NCI-H748 (cell line): ENCODE results near the gene POMGNT1.
"Not testable (repeated sequence)": the region's sequence is repeated elsewhere in the genome, so short reads cannot be mapped to it uniquely, and the experiment has no call there.

Source experiments
- DNase-seq: peaks from one replicate; lab custom pipeline; 2025; ENCODE audit not compliant: unreplicated experiment; lab: John Stamatoyannopoulos, UW

The POMGNT1 gene

DNA sequence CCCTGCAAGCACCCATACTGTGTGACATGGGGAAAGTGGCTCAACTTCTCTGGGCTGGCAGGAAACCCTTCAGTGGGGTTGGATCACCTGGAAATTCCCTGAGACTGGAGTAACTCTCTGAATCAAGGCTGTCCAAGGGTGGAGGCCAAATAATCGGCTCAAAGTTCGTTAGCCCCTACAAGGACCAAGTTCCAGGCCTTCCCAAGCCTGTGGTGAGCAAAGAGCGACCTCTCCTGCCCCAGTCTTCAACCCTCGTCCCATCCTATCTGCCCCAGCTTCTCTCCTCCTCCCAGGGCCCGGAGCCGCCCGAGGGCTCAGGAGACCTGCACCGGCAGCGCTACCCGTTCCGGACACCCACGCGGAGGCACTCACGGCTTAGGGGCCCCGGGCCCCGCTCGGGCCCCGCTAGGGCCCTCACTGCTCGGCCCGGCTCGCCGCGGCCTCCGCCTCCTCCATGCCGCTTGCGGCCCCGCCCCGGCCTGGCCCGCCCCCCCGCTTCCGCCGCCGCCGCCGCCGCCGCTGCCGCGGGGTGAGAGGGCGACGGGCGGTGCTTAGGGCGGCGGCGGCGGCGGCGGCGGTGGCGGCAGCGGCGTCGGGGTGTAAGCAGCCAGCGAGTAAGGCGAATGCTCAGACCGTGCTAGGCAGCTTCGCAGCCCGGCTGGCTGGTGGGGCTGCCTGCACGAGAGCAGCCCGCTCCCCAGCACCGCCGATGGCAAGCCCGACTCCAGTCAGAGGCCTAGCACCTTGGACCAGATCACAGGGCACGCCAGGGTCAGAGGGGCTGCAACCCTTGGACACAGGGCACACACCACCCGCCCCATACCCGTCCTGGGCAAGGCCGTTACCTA, at the start of gene POMGNT1:
Gene POMGNT1, minus strand, starts transcription at position 471 of the 848 bp plus-strand sequence. CDS start 613 bp downstream, outside the sequence.
- DNase-seq, result peak; percentile 70

DNA sequence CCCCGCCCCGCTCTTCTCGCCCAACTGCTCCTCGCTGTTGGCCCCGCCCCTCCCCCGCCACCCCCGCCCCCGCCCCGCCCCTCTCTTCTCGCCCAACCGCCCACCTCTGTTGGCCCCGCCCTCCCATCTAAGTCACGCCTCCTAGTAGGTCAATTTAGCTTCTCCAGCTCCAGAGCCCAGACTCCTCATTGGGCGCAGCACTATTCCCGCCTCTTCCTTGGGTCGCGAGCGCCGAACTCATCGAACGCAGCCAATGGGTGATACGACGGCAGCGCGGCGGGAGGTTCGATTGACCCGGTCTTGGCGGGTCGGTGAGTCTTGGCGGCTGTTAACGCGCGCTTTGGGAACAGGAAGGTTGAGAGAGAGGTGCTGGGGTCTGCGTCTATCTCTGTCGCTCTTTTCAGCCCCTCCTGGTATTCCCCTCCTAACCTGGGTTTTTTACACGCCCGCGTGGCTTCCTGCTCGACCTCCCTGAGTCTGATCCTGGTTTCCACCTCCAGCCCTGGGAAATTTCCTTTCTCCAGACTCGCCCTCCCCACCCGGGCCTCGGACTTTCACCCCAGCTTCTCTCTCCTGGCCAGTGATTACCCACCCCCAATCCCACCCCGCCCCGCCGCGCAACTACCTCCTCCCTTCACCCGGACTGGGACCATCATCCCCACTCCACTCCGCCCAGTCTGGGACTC, 49.3 kb upstream of the POMGNT1 start, which contains the start of gene RAD54L:
Gene RAD54L, plus strand, starts transcription at position 328 of the 686 bp plus-strand sequence. CDS start 643 bp downstream, outside the sequence.
- peak; percentile 99 for DNase-seq

DNA sequence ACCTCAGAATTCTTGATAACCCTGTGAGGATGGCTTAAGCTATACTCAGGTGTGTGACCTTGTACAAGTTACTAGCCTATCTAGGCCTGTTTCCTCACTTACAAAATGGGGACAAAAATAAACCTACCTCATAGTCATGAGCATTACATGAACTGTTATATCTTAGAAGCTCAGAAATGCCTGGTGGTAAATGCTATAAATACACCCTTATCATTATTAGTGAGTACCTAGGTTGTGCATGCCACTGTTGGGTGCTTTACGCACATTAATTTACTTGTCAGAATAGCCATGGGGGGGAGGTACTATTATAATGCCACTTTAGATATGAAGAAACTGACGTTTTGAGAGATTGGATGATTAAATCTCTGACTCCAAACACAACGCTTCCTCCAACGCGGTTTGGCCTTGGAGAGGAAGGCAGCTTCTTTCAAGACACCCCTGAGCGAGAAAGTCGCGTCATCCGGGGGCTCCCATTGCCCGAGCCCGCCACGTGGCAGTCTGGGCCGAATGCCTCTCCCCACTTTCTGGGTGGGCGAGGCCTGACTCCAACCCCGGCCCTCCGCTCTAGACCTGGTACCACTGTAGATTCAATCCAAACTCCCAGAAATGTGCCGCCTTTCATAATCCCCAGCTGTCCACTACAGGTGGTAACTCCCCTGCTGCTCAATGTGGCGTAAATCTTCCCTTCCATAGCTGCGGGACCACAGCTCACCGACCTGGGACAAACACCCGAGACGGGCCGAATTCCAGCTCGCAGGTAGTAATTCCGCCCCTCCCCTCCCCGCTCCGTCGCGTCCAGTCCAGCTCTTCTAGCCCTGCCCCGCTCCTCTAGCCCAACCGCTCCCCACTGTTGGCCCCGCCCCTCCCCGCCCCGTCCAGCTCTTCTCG, 48.6 kb upstream of the POMGNT1 start:
- DNase-seq, result peak; percentile 73

DNA sequence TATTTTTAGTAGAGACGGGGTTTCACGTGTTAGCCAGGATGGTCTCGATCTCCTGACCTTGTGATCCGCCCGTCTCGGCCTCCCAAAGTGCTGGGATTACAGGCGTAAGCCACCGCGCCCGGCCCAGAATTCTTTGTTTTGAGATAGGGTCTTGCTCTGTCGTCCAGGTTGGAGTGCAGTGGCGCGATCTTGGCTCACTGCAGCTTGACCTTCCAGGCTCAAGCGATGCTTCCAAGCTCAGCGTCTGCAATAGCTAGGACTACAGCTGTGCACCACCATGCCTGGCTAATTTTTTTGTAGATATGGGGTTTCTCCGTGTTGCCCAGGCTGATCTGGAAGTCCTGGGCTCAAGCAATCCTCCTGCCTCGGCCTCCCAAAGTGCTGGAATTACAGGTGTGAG, 47.9 kb upstream of the POMGNT1 start:
- not testable (repeated sequence) for DNase-seq

DNA sequence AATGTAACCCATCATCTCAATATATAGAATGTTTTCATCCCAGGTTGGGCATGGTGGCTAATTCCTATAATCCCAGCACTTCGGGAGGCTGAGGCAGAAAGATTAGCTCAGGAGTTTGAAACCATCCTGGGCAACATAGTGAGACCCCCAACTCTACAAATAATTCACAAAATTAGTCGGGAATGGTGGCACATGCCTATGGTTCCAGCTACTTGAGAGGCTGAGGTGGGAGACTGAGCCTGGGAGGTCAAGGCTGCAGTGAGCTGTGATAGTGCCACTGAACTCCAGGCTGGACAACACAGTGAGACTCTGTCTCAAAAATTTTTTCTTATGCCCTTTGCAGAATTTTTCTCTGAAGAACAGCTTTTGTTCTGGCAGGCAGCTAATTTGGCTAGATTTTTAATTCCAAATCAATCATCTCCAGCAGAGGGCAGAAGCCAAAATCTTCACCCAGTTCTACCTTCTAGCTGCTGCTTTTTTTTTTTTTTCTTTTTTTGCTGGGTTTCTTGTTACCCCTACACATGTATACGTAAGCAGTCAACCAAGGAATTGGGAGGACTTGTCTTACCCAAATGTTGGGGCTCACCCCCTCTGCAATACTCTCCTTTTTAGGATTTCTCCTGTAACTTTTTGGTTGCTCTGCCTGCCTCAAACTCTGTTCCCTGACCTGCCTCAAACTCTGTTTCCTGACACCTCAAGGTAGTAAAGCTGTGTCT, 46.6 kb upstream of the POMGNT1 start:
- DNase-seq, result peak; percentile 23

DNA sequence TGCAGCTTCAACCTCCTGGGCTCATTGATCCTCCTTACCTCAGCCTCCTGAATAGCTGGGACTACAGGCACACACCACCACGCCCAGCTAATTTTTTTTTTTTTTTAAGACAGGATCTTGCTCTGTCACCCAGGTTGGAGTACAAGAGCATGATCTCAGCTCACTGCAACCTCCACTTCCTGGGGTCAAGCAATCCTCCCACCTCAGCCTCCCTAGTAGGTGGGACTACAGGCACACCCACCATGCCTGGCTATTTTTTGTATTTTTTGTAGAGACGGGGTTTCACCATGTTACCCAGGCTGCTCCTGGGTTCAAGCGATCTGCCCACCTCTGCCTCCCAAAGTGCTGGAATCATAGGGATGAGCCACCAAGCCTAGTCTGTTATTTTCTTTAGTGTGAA, 45.6 kb upstream of the POMGNT1 start:
- DNase-seq, result not testable (repeated sequence)

DNA sequence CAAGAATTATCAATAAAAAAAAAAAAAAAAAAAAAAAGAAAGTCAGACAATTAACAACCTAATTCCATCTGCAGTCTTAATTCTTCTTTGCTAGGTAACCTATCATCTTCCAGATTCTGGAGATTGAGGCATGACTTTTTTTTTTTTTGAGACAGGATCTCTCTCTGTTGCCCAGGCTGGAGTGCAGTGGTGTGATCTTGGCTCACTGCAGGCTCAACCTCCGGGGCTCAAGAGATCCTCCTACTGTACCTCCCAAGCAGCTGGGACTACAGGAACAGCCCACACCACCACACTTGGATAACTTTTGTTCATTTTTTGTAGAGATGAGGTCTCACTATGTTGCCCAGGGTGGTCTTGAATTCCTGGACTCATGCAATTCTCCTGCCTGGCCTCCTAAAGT, 44.7 kb upstream of the POMGNT1 start:
- DNase-seq, result no peak

DNA sequence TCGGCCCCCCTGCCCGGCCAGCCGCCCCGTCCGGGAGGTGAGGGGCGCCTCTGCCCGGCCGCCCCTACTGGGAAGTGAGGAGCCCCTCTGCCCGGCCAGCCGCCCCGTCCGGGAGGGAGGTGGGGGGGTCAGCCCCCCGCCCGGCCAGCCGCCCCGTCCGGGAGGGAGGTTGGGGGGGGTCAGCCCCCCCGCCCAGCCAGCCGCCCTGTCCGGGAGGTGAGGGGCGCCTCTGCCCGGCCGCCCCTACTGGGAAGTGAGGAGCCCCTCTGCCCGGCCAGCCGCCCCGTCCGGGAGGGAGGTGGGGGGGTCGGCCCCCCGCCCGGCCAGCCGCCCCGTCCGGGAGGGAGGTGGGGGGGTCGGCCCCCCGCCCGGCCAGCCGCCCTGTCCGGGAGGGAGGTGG, 43.5 kb upstream of the POMGNT1 start:
- DNase-seq, result not testable (repeated sequence)

DNA sequence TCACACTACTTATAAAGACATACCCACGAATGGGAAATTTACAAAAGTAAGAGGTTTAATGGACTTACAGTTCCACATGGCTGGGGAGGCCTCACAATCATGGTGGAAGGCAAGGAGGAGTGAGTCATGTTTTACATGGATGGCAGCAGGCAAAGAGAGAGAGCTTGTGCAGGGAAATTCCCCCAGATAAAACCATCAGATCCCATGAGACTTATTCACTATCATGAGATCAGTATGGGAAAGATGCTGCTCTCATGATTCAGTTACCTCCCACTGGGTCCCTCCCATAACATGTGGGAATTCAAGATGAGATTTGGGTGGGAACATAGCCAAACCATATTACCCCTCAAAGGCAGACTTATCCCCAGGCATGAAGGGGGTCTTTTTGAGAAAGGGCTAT, 40.6 kb upstream of the POMGNT1 start:
- not testable (repeated sequence) for DNase-seq

DNA sequence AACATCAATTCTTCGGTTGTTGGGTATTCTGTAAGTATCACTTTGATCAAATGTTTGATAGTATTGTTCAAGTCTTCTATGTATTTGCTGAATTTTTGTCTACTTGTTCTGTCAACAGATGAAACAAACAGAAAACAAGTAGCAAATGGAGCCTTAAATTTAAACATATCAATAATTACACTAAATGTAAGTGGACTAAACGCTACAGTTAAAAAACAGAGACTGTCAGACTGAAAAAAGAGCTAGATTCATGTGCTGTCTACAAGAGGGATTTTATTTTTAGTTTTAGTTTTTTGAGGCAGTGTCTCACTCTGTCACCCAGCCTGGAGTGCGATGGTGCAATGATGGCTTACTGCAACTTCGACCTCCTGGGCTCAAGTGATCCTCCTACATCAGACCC, 38.6 kb upstream of the POMGNT1 start:
- DNase-seq, result no peak

DNA sequence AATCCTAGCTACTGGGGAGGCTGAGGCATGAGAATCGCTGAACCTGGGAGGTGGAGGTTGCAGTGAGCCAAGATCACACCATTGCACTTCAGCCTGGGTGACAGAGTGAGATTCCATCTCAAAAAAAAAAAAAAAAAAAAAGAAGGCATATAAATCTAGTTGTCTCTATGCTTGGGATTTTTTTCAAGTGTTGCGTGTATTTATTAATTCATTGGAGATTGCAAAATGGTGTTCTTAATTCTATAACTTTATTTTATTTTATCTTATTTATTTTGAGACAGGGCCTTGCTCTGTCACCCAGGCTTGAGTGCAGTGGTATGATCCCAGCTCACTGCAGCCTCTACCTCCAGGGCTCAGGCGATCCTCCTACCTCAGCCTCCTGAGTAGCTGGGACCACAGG, 33.0 kb upstream of the POMGNT1 start:
- DNase-seq, result not testable (repeated sequence)

DNA sequence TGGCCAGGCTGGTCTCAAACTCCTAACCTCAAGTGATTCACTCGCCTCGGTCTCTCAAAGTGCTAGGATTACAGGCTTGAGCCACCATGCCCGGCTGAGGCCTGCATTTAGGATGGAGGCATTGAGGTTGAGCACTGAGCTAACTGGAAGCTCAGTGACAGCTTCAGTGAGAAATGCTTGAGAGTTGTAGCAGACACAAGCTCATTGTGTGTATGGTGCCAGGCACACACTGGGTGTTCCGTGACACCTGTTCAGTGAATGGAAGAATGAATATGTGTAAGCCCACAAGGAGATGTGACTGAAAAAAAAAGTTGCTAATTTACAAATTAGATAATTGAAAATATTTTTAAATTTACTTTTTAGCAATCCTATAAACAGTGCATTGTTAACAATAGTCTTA, 26.7 kb upstream of the POMGNT1 start:
- no peak for DNase-seq

DNA sequence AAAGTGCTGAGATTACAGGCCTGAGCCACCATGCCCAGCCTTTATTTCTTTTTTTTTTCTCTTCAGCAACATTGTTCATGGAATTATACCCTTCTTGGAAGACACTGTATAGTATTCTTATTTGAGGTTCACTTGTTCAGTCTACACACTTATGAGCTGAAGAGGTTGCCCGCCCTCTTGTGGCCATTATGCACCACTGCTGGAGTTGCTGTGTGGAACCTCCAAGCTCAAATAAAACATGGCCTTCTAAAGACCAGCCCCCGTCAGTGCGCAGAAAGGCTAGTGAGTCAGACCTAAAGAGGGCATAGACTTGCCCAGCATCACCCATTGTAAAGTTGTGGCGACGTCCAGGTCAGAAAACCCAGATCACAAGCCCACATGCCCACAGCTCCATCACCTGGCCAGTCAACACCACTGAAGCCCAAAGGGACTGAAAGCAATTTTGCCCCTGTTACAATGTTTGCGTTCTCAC, 25.3 kb upstream of the POMGNT1 start:
- peak; percentile 82 for DNase-seq

DNA sequence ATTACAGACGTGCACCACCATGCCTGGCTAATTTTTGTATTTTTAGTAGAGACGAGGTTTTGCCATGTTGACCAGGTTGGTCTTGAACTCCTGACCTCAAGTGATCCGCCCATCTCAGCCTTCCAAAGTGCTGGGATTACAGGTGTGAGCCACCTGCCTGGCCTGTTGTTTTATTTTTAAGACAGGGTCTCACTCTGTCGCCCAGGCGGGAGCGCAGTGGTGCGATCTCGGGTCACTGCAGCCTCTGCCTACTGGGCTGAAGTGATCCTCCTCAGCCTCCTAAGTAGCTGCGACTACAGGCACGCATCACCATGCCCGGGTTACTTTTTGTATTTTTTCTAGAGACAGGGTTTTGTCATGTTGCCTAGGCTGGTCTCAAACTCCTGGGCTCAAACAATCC, 24.8 kb upstream of the POMGNT1 start:
- not testable (repeated sequence) for DNase-seq

DNA sequence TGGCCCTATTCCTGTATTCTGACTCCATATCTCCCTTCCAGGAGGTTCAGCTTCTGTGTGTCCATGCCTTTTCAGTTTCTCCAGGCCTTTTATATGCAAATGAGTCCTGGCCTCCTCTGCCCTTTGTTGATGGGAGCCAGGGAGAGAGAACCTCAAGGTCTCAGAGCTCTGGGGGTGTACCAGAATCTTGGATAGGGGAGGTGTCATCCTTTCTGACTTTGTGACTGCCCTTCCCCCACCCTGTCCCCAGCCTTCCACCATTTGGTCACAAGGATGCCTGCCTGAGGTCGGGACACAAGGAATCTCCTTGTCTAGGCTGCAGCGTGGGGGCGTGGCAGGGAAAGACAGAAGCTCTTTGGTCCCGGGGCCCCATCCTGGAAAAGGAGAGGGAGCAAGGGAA, 23.5 kb upstream of the POMGNT1 start:
- DNase-seq, result no peak

DNA sequence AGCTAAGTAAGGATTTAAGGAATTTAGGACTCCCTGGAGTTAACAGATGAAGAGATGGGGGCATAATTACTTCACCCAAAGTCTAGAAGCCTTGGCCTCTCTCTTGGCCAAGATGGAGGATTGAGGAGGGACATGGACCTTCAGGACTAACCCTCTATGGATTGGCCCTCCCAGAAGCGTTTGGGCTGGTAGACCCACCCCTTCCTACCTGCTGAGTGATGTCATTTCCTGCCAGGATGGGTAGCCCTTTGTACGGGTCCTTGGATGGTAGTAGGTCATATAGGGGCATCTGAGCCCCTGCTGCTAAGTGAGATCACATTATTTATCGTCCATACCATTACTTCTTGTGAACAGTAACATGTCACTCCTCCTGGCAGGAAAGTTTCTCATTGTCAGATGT, 22.6 kb upstream of the POMGNT1 start:
- DNase-seq, result no peak

DNA sequence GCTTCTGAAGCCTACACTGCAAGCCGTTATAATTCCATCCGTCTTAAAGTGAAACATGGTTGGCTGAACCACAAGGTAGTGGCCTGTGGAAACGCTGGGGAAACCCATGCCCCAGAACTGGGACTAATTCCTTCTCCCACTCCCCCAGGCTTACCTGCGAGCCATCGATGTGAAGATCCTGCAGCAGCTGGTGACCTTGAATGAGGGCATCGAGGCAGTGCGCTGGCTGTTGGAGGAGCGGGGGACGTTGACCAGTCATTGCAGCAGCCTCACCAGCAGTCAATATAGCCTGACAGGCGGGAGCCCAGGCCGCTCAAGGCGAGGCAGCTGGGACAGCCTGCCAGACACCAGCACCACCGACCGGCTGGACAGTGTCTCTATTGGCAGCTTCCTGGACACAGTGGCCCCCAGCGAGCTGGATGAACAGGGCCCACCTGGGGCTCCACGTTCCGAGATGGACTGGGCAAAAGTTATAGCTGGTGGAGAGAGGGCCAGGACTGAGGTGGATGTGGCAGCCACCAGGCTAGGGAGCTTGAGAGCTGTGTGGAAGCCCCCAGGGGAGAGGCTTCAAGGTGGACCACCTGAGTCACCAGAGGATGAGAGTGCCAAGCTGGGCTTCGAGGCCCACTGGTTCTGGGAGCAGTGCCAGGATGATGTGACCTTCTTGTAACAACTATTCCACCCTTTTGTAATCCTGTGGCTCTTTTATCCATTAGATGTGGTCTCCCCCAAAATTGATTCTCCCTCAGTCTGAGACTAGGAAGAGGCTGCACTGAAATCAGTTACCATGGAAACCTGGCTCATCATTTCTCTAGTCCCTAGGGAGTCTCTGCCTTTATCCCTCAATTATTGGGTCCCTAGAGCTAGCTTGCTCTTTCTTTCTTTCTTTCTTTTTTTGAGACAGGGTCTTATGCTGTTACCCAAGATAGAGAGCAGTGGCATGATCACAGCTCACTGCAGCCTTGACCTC, 21.6 kb upstream of the POMGNT1 start:
- DNase-seq, result no peak

DNA sequence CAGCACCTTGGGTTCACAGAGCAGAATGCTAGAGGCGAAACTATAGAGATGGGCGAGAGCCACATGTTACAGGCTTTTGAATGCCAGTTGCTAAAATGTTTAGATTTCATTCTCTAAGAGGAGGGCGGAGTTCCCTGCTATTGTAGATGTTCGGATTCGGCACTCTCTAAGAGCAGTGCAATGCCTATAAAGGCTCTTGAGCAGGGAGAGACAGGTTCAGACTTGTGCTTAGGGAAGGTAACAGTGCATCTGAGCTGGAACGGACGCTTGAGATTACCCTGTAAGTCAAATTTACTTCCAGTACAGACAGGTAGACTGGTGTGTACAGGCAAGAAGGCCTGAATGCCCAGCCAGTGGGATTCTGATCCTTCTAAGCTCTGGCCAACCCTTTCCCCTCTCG, 20.2 kb upstream of the POMGNT1 start:
- peak; percentile 71 for DNase-seq

DNA sequence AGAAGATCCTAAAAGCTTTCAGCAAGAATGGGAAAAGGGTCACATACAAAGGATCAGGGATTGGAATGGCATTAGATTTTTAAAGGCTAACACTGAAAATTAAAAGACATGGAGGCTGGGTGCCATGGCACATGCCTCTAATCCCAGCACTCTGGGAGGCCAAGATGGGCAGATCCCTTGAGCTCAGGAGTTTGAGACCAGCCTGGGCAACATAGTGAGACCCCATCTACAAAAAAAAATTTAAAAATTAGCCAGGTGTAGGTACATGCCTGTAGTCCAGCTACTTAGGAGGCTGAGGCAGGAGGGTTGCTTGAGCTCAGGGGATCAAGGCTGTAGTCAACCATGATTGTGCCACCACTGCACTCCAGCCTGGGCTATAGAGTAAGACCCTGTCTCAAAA, 17.3 kb upstream of the POMGNT1 start:
- DNase-seq, result no peak
